Skin of body (tissue), 2 donors: ENCODE results near the gene ZNF276. TPM values are rescaled to one million over a fixed set of nuclear protein-coding genes. Genes with fewer than 3 reads are reported as not detected.
"Not testable (repeated sequence)": the region's sequence is repeated elsewhere in the genome, so short reads cannot be mapped to it uniquely, and the experiment has no call there.

Source experiments
- DNase-seq: peaks from one replicate; lab custom pipeline; 2025; lab: John Stamatoyannopoulos, UW
- total RNA-seq: library from RNA; depleted of rRNA; stranded (reverse); fragments of >200 nt; gene quantifications from one replicate; pipeline ENCODE4 v1.2.3, GENCODE V29; 2014

The ZNF276 gene
- total RNA-seq, 1 donor from 2014 or later = 29.4 TPM

DNA sequence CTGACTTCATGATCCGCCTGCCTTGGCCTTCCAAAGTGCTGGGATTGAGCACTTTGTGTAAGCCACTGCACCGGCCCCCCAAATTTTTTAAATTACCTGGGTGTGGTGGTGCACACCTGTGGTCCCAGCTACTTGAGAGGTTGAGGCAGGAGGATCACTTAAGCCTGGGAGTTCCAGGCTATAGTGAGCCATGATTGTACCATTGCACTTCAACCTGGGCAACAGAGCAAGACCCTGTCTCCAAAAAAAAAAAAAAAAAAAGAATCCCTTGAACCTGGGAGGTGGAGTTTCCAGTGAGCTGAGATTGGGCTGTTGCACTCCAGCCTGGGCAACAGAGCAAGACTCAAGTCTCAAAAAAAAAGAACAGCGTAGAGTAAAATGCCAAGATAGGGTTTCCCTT is 15.2 kb downstream of the ZNF276 start:
- no peak for DNase-seq

DNA sequence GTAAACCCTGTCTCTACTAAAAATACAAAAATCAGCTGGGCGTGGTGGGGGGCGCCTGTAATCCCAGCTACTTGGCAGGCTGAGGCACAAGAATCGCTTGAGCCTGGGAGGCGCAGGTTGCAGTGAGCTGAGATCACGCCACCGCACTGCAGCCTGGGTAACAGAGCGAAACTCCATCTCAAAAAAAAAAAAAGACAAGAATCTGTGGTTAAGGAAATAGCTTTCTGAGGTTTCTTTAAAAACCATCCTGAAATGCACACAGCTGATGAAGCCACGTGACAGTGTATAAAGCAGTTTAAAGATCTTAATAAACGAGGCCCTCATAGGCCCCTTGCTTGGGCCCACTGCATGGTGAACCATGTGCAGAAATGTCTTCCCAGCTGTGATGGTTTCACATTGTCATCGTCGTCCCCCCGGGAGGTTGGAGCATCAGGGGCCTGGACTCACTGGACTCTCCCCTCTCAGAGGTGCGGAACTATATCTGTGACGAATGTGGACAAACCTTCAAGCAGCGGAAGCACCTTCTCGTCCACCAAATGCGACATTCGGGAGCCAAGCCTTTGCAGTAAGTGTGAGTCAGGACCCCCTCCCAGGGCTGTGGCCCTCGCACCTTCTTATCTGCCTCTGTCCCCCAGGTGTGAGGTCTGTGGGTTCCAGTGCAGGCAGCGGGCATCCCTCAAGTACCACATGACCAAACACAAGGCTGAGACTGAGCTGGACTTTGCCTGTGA is 16.2 kb downstream of the ZNF276 start:
- DNase-seq = no peak

DNA sequence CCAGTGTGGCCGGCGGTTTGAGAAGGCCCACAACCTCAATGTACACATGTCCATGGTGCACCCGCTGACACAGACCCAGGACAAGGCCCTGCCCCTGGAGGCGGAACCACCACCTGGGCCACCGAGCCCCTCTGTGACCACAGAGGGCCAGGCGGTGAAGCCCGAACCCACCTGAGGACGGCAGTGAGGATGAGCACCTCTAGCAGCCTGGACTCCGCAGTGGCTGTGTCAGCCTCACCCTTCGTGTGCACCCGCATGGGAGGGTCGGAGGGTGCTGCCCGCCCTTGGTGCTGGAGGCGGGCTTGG is 16.7 kb downstream of the ZNF276 start:
- no peak for DNase-seq

DNA sequence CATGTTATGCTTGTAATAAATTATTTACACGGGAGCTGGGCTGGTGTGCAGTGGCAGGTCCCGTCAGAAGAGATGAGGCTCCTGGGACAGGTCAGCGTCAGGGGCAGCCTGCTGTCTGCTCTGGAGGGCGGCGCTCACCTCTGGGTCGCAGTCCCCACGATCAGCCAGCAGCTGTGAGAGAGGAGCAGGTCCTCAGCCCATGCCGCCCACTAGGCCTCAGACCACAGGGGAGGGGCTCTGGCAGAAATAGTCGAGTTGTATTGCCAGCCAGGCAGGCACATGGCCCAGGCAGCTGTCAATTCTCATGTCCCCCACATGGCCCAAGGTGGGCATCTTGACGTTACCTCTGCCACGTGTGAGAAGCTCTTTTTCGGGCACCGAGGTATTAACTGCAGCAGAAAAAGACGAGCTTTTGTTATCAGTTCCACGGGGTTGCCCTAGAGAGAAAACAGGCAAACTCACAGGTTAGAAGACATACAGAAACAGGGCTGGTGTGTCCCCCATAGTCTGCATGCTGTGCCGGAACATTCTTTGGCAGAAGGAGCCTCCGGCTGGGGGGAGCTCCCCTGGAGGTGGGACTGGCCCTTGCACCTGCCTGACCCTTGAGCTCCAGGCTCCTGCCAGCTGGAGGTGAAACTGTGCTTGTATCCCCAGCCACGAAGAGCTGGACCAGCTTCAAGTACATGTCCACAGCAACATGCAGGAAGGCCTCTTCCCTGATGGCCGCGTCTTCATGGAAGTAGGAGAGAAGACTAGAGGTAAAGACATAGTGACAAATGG is 17.4 kb downstream of the ZNF276 start:
- DNase-seq = no peak

DNA sequence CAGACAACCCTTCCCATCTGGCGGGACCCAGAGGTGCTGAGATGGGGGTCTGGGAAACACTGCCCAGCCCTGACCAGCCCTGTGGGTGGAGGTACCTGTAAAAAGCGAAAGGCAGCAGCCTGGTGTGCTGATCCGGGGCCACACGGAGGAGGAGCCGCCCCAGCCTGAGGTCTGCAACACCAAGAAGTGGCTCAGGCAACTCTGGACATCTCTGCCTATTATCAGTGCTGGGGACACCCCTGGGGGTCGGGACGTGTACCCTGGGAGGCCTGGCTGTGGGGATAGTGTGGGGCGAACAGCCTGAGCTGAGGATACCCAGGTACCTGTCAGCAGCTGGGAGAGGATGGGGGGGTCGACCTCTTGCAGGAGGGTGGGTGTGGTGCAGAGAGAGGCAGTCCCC is 18.0 kb downstream of the ZNF276 start:
- no peak for DNase-seq

DNA sequence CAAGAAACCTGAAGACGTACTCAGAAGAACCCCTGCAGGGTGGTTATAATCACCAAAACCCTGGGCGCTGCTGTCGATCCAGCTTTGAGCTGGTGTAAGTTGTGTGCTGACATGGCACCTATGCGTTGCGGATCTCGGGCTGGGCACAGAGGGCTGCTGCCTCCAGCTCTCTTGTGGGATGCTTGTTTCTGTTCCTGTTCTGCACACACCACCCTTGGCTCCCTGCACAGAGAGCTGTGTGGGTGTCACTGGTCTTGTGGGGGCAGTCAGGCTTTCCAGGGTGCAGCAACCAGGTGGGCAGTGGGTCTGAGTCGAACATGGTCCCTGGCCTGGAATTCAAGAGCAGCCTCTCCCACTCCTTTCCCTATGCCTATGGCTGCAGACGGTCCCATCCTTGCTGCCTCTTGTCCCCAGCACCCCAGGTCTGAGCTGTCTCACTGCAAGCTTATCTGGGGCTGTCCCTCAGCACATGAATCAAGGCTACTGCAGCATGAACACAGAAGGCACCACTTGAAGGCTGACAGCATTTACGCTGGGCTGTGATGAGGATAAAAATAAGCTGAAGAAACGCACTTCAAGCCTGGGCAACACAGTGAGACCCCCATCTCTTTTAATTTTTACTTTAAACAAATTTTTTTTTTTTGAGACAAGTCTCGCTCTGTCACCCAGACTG is 20.1 kb downstream of the ZNF276 start:
- no peak for DNase-seq

DNA sequence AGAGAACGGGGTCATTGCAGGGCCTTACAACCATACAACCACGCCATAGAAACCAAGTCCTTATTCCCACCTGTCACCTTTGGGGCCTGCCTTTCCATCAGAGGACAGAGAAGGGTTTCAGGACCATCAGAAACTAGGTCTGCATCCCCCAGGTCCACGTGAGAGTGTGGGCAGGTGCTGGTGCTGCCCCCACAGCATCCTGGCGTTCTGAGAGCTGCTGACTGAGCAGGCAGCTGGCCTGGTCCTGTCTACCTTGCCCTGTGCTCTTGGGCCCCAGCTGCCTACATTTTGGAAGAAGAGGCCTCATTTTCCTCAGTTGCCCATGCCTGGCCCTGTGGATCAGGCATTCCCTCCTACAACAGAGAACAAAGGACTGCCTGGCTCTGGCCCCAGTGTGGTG is 21.6 kb downstream of the ZNF276 start:
- DNase-seq = no peak

DNA sequence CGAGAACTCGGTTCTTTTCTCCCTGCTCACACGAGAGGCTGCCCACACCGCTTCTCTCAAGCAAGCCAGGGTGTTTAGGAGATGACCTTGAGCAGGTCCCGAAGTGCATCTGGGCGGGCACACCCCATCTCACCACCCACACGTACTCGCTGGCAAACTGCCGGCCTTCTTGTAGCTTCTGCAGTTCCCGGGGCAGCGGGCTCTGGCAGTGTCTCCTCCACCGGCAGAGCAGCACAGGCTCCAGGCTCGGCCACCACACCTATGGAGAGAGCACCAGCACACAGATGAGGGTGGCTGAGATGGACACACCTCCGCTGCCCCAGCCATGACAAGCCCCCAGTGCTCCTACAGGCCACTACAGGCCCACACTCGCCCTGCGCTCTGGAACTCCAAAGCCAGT is 23.5 kb downstream of the ZNF276 start:
- DNase-seq = no peak

DNA sequence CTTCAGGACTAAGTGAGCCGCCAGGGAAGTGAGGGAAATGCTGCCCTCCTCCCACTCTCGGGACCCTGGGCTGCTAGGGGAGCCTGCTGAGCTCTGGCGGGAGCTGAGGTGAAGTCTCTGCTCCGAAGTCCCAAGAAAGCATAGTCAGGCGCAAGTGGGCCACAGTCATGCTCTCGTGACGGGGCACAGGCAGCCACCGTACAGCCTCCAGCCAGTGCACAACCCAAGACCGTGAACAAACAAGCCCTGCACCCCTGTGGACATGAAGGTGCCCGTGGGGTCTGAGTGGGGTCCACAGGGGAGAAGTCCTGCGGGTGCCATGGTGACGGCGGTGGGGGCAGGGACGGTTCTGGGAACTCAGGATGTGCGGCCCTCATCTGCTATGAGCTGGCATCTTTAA is 24.7 kb downstream of the ZNF276 start:
- no peak for DNase-seq

DNA sequence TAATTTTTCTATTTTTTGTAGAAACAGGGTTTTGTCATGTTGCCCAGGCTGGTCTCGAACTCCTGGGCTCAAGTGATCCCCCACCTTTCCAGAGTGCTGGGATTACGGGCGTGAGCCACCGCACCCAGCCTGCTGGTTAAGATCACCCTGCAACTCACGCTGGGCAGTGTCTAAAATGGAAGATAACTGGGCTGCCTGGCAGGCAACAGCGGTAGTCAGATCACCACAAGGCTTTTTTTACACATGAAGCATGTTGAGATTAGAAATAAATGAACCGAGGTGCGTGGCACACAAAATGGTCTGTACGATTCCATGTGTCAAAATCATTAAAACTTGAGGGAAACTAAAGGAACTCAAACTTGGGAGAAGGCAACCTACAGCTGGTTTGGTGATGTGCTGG is 26.7 kb downstream of the ZNF276 start:
- no peak for DNase-seq

DNA sequence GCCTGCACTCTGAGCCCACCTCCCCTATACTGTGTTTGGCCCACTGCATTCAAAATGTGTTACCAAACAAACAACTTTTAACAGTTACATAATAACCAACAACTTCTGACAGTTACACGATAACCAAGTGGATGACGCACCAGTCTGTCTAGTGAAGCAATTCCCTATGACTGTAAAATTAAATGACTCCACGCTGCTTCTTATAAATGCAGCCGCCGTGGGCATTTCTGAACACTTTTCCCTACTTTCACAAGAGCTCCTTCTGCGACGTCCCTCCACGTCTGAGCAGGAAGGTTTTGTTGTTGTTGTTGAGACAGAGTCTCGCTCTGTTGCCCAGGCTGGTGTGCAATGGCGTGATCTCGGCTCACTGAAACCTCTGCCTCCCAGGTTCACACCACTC is 27.6 kb downstream of the ZNF276 start:
- DNase-seq = no peak

DNA sequence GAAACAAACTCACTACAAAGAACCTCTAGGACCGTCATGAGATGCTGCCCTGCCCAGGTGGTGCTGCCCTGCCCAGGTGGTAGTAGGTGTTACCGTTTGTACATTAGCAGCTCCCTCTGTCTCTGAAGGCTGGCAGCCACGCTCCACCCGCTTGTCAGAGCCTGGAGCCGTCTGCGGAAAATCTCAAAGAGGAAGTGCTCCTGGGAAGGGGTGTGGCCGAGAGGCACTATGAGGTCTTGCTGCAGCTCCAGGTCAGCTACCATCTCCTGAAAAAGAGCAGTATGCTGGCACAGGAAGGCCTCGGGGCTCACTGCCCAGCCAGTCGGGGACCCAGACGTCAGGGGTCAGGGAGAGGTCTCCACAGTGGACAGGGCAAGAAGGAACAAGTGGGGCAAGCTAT is 28.3 kb downstream of the ZNF276 start:
- DNase-seq = no peak

DNA sequence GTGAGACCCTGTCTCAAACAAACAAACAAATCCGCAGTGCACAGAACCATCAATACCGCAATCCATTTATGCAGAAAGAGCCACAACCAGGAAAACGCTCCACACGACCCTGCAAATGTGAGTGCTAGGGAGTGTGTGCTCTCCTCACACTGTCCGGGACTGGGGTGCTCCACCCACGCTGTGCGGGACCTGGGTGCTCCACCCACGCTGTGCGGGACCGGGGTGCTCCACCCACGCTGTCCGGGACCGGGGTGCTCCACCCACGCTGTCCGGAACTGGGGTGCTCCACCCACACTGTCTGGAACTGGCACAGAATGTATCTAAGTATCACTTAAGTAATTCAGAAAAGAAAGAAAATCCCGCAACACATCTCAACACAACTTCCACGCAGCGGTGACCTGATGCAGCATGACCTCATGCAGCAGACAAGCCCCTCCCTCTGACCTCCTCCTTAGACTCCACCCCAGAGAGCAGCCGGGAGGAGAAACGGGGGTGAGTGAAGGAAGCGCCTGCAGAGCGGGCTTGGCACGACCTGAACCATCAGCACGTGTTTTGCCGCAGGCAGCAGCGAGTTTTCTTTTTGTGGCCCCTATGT is 38.5 kb downstream of the ZNF276 start:
- DNase-seq = no peak

DNA sequence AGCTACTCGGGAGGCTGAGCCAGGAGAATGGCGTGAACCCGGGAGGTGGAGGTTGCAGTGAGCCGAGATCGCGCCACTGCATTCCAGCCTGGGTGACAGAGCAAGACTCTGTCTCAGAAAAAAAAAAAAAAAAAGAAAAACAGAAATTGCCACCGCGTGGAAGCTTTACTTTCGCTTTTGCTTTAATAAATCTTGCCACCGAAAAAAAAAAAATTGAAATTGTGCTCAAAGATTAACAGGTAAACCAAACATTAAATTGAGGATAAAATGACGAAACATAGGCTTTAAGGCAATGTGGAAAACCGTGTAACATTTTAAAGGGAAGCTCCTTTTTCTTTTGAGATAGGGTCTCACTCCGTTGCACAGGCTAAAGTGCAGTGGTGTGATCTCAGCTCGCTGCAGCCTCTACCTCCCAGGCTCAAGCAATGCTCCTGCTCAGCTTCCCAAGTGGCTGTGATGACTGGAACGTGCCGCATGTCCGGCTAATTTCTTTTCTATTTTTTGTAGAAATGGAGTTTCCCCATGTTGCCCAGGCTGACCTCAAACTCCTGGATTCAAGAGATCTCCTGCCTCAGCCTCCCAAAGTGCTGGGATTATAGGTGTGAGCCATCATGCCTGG is 40.1 kb downstream of the ZNF276 start:
- no peak for DNase-seq

DNA sequence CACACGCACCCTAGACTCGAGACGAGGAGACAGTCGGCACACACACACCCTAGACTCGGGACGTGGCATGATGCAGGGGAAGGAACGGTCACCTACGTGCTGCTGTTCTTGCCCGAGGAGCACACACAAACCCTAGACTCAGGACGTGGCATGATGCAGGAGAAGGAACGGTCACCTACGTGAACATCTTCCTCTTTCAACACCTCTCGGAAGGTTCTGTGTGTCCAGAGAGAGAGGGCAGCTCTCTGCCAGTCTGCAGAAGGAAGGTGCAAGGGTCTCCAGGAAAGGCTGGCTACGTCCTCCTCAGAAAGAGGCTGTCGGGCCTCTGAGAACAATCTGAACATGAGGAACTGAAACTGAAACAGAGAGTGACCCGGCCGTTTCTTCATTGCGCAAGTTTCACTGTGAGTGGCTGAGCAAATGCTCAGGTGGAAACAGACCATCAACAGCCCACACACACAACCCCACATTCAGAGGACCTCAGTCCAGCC is 43.4 kb downstream of the ZNF276 start:
- no peak for DNase-seq

DNA sequence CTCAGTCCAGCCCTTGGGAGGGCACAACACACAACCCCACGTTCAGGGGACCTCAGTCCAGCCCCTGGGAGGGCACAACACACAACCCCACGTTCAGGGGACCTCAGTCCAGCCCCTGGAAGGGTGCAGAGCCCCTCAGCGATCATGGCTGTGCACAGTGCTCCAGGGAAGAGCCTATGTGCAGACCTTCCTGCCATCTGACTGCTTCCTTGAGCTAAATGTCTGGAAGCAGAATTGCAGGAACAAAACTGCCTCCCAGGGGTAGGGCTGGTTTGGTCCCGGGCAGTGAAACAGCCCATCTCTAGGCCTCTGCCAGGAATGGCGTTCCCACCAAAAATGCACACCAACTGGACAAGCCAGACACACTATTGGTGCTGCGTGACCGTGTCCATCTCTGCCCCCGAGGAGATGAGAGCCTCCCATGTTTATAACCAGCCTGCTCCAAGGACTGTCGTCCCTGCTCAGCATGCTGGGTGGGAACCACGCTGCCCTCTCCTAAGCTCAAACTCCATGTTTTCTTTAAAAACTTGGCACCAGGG is 44.0 kb downstream of the ZNF276 start:
- no peak for DNase-seq

DNA sequence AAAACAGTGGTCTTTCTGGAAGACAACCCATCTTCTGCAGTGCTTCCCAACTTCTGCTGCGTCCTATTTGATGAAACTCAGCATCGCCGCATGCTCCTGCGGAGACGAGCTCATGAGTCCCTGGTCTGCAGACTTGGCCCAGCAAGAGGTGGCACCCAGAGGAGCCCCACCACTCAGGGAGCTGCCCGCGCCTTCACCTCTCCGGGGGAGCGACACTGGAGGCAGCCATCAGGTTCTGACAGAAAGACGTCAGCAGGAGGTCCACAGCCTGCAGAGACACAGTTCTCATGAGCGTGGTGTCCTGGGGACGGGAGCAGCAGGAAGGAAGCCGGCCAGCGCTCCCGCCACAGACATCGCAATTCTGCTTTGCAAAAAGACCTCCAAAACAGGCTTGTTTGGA is 49.0 kb downstream of the ZNF276 start:
- no peak for DNase-seq

DNA sequence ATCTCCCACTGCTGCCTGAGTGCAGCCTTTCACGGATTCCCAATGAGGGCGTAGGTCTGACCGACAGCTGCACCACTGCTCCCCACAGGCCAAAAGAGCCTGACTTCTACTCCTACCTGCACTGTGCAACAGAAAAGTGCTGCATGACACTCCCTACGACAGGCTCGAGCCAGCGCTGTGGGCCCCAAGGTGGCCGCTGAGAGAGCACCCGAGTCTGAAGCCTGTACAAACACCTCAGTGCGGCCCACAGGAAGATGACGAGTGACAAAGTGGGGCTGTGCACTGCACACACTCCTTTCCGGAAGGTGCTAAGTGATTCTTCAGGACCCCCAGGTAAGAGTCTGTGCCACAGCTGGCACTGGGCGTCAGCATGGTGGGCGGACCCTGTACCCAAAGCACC is 53.9 kb downstream of the ZNF276 start:
- no peak for DNase-seq

DNA sequence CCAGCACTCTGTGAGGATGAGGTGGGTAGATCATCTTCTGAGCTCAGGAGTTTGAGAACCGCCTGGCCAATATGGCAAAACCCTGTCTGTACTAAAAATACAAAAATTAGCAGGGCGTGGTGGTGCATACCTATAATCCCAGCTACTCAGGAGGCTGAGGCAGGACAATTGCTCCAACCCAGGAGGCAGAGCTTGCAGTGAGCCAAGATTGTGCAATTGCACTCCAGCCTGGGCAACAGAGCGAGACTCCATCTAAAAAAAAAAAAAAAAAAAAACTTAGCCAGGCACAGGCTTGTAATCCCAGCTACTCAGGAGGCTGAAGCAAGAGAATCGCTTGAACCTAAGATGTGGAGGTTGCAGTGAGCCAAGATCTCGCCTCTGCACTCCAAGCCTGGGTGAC is 56.9 kb downstream of the ZNF276 start:
- DNase-seq = not testable (repeated sequence)

DNA sequence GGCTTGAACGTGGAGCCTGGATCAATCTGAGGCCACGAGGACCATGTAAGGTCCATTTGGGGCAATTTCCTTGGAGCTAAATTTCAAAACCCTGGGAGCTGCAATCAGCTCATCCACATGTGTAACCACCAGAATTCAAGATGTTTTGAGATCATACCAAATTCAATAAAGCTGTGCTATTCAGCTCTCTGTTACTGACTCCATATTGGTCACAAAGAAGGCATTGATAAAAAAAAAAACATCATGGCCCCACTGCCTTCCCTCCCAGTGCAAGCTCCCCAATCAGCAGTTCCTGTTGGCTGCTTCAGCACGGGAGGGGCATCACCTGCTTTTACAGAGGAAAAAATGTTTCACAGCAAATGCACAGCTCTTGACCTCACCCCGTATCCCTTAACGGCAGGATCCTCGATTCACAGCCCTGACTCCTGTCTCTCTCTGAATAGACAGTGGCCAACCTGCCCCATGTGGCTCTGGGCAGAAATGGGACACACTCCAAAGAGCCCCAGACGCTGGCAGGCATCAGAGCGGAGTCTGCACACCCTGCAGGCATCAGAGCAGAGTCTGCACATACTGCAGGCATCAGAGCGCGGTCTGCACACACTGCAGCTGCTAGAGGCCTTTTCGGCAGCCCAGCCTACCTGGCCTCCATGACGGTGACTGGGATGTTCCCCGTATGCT is 58.0 kb downstream of the ZNF276 start:
- DNase-seq = no peak

DNA sequence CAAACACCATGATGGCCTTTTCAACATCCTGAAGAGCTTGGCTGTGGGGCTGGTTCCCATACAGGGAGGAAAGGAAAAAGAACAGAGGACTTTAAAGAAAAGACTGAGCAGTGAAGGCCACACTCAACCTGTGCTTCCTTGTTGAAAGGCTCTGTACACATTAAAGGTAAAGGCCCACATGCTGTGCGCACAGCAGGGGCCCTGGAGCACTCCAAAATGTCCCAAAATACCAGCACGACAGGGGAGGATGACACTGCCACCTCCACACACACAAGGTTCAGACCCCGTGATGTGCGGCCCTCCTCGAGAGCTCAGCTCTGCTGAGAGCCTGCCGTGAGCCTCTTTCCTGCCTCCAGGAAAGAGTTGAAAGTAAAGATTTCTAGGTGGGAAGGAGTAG is 58.6 kb downstream of the ZNF276 start:
- no peak for DNase-seq
